Measurements from ENCODE around the gene MPHOSPH8. TPM values are rescaled to one million over a fixed set of nuclear protein-coding genes. Genes with fewer than 3 reads are reported as not detected.
A peak's percentile ranks its signal among the peaks of the same experiment; 100 is the strongest.
"Not testable (repeated sequence)": the region's sequence is repeated elsewhere in the genome, so short reads cannot be mapped to it uniquely, and the experiment has no call there.

The MPHOSPH8 gene
- total RNA-seq, 1 donor from 2014 or later = 16.7 TPM

- no peak for DNase-seq (ENCODE audit: low read depth)
Observed at GRCh38 chr13:19681517-19681916, 48.1 kb downstream of the MPHOSPH8 start.

DNA sequence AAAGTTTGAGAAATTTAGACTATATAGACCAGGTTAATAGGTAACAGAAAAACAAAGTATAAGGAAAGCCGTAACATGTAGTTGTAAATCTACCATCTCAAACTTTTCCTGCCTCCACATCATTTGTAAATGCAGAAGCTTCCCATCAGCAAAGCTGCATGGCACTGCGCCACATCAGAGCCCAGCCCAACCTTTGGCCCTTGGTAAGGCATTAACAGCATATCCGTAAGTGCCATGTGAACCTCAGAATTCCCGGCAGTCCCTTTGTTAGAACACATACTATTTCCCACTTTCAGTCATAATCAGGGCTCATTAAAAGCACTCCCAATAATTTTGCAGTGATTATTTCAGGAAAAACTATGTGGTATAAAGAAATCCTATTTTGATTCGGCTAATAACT is 51.6 kb downstream of the MPHOSPH8 start:
- DNase-seq (ENCODE audit: low read depth) = no peak

GRCh38 chr13:19685437-19685836 is 52.0 kb downstream of the MPHOSPH8 start:
- no peak for DNase-seq (ENCODE audit: low read depth)

DNA sequence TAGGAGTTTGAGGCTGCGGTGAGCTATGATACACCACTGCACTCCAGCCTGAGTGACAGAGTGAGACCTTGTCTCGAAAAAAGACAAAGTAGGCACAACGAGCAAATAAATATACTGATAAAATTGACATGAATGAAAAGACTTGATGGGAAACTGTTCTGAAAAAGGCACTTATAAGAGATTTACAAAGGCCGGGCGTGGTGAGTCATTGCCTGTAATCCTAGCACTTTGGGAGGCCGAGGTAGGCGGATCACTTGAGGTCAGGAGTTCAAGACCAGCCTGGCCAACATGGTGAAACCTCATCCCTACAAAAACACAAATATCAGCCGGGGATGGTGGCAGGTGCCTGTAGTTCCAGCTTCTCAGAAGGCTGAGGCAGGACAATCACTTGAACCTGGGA is 58.0 kb downstream of the MPHOSPH8 start:
- DNase-seq (ENCODE audit: low read depth) = peak; percentile 36

DNA sequence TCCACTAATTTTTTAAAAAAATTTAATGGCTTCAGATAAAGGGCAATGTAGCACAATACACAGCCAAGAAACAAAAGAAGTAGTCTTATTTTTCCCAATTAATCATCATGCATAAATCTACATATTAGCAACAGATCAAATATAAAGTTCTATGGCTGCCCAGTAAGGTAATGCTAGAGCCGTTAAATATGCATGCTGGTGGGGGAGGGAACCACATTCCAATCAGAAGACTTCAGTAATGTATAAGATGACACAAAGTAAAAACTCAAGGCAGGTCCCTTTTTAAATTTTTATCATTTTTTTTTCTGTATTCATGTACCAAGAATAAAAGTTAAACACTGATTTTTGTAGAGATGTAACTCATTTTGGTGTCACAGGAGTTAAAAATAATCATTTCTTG is 62.0 kb downstream of the MPHOSPH8 start:
- DNase-seq (ENCODE audit: low read depth) = no peak

DNA sequence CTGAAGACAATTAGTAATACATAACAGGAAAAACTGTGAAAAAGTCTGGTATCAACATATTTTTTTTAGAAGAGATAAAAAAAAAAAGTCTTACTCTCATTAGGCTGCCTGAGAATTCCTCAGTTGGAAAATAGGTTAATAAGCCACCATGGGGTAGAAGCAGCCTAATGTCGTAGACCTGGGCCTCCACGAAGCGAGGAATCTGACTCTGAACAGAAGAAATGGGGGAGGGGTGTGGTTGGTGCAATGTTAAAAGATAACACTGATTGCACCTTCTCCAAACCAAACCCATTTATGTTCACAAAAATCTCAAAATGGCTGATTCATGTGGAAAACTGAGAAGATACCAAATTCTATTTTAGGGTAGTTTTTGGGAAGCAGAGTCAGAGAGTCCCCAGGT is 62.4 kb downstream of the MPHOSPH8 start:
- no peak for DNase-seq (ENCODE audit: low read depth)

- not testable (repeated sequence) for DNase-seq (ENCODE audit: low read depth)
Observed at GRCh38 chr13:19700963-19701362, 67.5 kb downstream of the MPHOSPH8 start.

- not testable (repeated sequence) for DNase-seq (ENCODE audit: low read depth)
Observed at GRCh38 chr13:19701619-19702018, 68.2 kb downstream of the MPHOSPH8 start.

- not testable (repeated sequence) for DNase-seq (ENCODE audit: low read depth)
Observed at GRCh38 chr13:19704256-19704655, 70.8 kb downstream of the MPHOSPH8 start.

GRCh38 chr13:19709039-19709438 is 75.6 kb downstream of the MPHOSPH8 start:
- DNase-seq (ENCODE audit: low read depth) = not testable (repeated sequence)

GRCh38 chr13:19709782-19710181 is 76.3 kb downstream of the MPHOSPH8 start:
- DNase-seq (ENCODE audit: low read depth) = not testable (repeated sequence)

DNA sequence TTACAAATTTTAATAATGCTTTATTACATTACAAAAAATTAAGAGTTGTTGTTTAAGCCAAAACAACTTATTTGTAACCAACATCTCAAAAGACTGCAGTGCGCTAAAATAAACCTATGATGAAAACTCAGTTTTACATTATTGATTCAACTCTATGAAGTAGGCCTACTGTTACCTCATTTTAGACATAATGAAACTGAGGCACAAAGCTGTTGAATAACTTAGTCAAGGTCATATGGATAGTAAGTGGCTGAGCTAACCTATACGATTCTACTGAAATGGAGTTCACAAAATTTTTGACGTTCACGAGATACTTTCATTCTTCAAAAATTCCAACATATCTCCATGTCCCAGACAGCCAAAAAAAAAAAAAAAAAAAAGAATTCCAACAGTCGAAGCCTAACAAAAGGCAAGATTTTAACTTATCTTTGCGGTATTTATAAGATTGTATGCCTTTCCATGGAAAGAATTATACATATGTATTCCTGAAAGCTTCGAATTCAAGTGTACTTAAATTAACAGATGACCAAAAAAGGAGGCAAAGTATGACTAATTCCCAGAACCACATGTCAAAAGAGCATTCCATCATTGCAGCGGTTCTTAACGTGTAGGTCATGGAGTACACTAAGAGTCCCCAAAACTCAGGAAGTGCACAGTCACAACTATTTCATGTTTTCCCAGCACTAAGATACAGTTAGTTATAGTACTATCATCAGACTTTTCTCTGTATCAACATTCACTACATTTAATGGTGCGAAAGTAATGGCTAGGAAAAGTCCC is 79.9 kb downstream of the MPHOSPH8 start:
- DNase-seq (ENCODE audit: low read depth) = peak; percentile 18

DNA sequence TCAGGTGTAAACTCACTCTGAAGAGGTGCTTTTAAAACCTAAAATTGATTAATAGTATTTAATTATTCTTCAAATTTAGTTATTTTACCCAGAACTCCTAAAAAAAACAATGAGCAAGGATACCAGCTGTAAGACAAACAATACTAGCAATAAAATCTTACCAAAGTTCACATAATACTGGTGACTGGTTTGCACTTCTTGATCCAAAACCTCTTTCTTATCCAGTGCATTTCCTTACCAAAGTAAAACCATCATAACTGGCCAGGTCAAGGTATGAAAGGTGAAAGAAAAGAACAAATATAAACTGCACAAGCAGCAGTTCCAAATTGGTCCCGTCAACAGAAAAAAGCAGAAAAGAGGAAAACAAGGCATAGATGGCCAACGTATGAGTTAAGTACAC is 86.6 kb downstream of the MPHOSPH8 start:
- no peak for DNase-seq (ENCODE audit: low read depth)

Other genes with a start within 250 kb of the MPHOSPH8 start
- not detected in 2 replicates for gene TPTE2, start 72.1 kb upstream of the MPHOSPH8 start, total RNA-seq
- 42.5 and 47.5 TPM in 2 replicates for gene PSPC1, start 149.3 kb downstream of the MPHOSPH8 start, total RNA-seq
- gene ZMYM5, start 230.0 kb downstream of the MPHOSPH8 start, total RNA-seq = 10.6 and 11.2 TPM in 2 replicates

All from myocyte (in vitro differentiated cells).